Hematopoietic multipotent progenitor cell treated with erythropoietin and hydrocortisone succinate and interleukin-3 and kit ligand, for 4 days (in vitro differentiated cells): ENCODE results near the gene MRPL2.
"Not testable (repeated sequence)": the region's sequence is repeated elsewhere in the genome, so short reads cannot be mapped to it uniquely, and the experiment has no call there.

Source experiments
- DNase-seq: peaks from one replicate; pipeline ENCODE4 v3.0.0-alpha.2; 2015

MRPL2 gene

GRCh38 chr6:43052225-43052841 lies 6.9 kb downstream of the MRPL2 start:
- no peak for DNase-seq

GRCh38 chr6:43050981-43051380 lies 8.3 kb downstream of the MRPL2 start:
- DNase-seq, result no peak

DNA sequence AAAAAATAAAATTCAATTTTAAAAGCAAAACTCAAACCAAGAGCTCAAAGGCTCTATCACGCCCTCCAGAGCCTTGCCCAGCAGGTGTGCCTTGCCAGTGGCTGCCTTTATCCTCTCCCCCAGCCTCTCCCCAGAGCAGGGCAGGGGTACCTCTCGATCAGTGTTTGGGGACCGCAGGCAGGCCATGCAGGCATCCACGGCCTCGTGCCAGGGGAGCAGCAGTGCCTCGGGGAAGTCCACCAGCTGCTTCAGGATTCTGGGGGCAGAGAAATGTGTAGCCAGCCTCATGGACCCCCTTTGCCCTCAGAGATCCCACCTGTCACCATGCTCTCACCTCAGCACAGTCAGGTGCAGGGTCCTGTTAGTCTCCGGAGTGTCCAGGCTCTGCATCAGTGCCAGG lies 11.2 kb downstream of the MRPL2 start:
- DNase-seq, result no peak

GRCh38 chr6:43045371-43045930 lies 13.8 kb downstream of the MRPL2 start:
- DNase-seq, result no peak

- DNase-seq, result no peak
Measured at GRCh38 chr6:43043310-43043709, 15.9 kb downstream of the MRPL2 start.

DNA sequence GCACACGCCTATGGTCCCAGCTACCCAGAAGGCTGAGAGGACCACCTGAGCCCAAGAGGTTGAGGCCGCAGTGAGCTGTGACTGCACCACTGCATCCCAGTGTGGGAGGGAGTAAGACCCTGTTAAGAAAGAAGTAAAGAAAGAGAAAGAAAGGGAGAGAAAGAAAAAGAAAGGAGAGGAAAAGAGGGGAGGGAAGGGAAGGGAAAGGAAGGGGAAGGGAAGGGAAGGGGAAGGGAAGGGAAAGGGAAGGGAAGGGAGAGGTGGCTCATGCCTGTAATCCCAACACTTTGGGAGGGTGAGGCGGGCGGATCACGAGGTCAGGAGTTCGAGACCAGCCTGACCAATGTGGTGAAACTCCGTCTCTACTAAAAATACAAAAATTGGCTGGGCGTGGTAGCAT lies 17.8 kb downstream of the MRPL2 start:
- not testable (repeated sequence) for DNase-seq

GRCh38 chr6:43040542-43041257 lies 18.5 kb downstream of the MRPL2 start:
- no peak for DNase-seq

- DNase-seq, result no peak
Measured at GRCh38 chr6:43038727-43039126, 20.5 kb downstream of the MRPL2 start.

DNA sequence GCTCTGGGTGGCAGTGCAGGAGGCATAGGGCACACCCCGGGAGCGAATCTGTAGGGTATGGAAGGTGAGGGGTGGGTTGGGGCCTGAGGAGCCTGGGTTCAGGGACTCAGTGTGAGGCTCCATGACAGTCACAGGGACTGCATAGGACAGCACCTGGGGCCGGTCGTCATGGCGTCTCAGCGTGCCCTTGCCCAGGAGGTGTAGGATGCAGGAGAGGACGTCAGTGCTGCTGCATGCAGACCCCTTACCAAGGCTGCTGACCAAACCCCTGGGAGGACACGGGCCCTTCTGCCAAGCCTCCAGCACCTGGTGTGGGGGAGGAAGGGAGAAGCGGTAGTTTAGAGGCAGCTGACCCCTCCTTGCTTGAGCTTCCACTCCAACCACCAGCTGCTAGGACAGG lies 21.5 kb downstream of the MRPL2 start:
- no peak for DNase-seq

DNA sequence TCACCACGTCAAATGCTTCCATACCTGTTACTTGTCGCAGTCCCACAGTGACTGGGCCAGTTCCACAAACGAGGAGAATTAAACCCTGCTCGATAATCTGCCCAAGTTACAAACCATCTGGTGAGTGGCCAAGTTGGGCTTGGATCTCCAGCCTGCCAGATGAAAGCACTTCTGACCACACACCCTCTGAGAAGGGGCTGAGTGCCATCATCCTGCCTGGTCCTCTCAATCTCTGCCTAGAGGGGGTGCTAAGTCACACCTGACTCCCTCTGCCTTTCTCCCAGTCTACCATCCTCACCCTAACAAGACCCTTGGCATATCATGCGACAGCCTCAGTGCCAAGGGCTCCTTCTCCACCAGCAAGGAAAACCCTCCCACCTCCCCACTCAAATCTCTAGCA lies 22.0 kb downstream of the MRPL2 start:
- no peak for DNase-seq

DNA sequence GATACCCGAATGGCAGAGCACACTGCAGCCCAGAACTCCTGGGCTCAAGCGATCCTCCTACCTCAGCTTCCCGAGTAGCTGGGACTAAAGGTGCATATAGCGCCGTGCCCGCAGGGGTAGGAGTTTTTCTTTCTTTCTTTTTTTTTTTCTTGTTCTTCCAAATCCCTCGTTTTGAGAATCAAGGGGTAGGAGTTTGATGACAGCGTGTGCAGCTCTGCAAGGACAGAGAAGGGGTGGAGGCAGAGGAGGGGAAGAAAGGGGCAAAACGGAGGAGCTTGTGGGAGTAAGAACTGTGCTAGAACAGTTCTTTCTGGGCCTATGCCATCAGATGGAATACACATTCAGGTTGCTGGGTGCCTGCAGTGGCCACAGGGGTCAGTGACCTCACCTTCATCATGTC lies 22.5 kb downstream of the MRPL2 start:
- DNase-seq, result no peak

DNA sequence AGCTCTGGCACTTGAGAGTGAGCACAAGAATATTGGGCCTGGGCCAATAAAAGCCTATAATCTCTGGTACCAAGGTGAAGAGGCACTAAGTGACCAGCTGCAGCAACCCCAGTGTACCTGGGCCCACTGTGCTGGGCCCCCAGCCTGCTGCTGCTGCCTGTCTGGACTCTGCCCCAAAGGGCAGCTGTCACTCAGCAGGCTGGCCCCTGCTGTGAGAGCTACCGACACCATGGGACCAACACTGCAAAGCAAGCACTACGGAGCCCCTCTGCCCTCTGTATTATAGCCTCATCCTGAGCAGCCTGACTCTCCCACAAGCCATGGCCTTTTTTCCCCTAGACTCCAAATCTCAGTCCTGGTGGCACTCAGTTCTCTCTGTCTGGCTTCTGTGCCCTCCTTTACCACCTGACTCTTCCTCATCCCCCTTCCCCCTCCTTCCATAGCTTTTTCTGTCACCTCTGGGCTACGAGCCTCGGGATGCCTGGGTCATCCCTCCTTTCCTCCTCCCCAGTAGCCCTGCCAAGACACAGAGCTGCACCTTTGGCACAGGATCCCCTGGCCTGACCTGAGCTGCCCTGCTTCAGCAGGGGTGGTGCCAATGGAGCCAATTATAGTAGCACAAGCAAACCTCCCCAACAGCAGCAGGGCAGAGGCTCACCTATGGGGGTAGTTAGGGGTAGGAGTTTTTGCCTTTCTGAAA lies 23.6 kb downstream of the MRPL2 start:
- DNase-seq, result no peak

- no peak for DNase-seq
Measured at GRCh38 chr6:43034190-43034525, 25.1 kb downstream of the MRPL2 start.

DNA sequence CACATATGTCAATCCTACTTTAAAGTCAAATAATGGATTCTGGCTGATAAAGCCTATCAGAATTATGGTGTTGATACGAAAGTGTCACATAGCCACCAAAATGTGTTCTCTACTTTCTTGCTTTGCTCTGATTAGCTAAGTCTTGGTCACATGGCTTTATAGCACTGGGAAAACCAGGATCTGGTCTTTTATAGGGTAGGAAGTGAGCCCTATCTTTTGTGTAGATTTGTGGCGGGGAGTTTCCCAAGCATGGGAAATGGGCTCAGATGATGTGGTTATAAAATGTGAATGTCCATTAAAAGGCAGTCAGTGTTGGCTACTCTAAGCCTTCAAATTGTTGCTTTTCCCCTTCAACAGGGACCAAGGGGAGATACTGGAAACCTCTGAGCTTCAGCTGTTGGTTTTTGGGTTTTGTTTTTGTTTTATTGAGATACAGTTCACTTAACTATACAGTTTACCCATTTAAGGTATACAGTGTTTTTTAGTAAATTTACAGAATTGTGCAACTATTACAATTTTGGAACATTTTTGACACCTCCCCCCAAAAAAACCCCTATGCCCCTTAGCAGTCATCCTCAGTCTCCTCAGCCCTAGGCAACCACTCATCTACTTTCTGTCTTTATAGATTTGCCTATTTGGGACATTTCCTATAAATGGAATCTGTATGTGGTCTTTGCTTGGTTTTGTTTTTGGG lies 25.6 kb downstream of the MRPL2 start:
- no peak for DNase-seq

DNA sequence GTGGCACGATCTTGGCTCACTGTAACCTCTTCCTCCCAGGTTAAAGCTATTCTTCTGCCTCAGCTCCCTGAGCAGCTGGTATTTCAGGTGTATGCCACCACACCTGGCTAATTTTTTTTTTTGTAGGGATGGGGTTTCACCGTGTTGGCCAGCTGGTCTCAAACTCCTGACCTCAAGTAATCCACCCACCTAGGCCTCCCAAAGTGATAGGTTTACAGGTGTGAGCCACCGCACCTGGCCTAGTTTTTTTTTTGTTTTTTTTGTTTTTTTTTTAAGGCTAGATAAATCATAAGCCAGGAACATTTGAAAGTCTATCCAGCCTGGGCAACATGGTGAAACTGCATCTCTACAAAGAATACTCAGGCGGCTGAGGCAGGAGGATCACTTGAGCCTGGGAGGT lies 26.9 kb downstream of the MRPL2 start:
- no peak for DNase-seq

- no peak for DNase-seq
Measured at GRCh38 chr6:43029120-43029519, 30.1 kb downstream of the MRPL2 start.

- no peak for DNase-seq
Measured at GRCh38 chr6:43026365-43026764, 32.9 kb downstream of the MRPL2 start.

- no peak for DNase-seq
Measured at GRCh38 chr6:43024436-43024835, 34.8 kb downstream of the MRPL2 start.

DNA sequence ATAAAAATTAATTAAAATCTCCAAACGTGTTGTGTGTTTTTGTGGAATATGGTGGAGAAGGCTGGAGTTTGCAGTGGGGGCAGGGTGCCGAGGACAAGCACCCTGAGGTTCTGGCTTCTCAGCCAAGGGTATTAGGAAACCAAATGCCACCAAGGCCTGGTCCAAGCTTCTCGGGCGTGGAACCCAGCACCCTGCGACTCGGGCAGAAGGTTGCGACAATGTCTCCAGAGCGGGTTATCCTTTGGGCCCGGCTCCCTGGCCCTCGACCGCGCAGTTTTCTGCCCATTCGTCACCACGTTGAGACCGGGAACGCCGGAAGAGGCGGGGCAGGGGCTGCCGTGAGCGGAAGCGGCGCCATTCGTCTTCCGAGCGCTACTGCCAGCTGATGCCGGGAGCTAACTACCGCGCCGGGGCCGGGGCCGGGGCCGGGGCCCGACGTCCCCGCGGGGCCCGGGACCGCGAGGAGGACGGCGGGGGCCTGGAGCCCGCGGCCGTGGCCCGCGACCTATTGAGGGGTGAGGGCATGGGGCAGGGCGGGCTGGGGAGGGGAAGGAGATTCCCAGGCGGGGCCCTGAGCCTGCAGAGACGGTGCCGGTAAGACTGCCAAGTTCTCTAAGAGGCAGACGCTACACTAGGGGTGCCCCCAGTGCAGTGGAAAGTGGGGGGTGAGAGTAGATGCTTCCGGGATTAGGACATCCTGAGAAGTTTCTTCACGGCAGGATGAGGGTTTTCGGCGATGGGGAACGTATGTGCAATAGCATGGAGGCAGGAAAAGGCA lies 37.8 kb downstream of the MRPL2 start, which contains the start of gene RRP36:
TSS of gene RRP36 (plus strand) at position 354 of the 778 bp plus-strand sequence. CDS start at position 386, 32 bp downstream.
- peak; percentile 91 for DNase-seq

DNA sequence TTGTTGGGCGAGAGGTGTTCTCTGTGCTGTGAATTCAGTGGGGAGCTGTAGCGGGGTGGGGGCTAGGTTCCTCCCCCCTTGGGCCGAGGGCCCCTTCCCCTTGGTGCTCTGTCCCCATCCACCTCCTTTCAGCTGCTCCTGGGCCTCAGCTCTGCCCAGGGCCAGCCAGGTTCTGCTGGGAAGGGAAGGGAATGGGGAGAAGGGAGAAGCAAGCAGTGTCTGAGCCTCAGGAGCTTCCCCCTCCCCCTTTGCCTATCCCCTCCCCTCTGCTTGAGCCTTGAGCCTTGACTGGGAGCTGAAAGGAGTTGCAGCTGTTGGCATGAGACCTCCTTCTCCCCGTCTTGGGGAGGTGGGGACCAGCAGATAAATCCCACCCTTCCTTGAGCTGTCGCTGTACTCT lies 38.4 kb downstream of the MRPL2 start:
- peak; percentile 22 for DNase-seq

- DNase-seq, result no peak
Measured at GRCh38 chr6:43020052-43020705, 39.1 kb downstream of the MRPL2 start.

DNA sequence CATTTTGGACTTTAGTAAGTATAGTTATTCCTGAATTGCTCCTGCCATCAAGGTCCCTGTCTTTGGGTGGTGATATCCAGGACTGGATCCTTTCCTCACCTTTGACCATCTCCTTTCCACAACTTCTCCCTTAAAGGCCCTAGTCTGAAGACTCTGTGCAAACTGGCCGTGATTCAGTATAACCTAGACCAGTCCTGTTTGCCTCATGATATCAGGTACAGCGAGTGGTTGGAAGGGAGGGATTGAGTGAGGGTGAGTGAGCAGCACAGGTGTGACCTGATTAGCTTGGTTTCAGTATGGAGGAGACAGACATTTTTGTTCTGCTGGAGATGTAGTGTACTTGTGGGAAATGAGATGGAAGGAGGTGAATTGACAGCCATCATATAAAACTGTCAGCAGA lies 40.1 kb downstream of the MRPL2 start:
- DNase-seq, result no peak
